ENCODE measurements around the gene MAN2A1. TPM values are rescaled to one million over a fixed set of nuclear protein-coding genes. Genes with fewer than 3 reads are reported as not detected.

Gene MAN2A1
- total RNA-seq, 1 donor from 2014 or later, result 25.5 TPM

GRCh38 chr5:109805883-109806282, 116.2 kb downstream of the MAN2A1 start:
- no peak for TF ChIP-seq CTCF (conservative IDR thresholded peaks at IDR 0.05)
- H3K9me3 Mint-ChIP-seq, result no peaks in the 10 kb centered on the region
- H3K4me3 Mint-ChIP-seq, result no peak overlapping the region
- H3K4me1 Mint-ChIP-seq, result no peaks in the 10 kb centered on the region
- no peaks in the 10 kb centered on the region for H3K27me3 Mint-ChIP-seq (ENCODE audit: low read depth)
- no peak overlapping the region for H3K27ac Mint-ChIP-seq (ENCODE audit: unreplicated experiment)
- H3K36me3 Mint-ChIP-seq (ENCODE audit: low read depth), result peaks cover 14% of the 10 kb centered on the region
- no peak for DNase-seq (ENCODE audit: low read depth, low spot score)

GRCh38 chr5:109812698-109813097, 123.0 kb downstream of the MAN2A1 start:
- Mint-ChIP-seq H3K27me3 (ENCODE audit: low read depth) (no peaks in the 10 kb centered on the region), H3K36me3 (ENCODE audit: low read depth) (peaks cover 20% of the 10 kb centered on the region), H3K9me3 (no peaks in the 10 kb centered on the region)

GRCh38 chr5:109816732-109817131, 127.0 kb downstream of the MAN2A1 start:
- Mint-ChIP-seq H3K36me3 (ENCODE audit: low read depth) (peaks cover 7% of the 10 kb centered on the region), H3K4me1 (no peaks in the 10 kb centered on the region), H3K9me3 (no peaks in the 10 kb centered on the region)

More at GRCh38 chr5:109812698-109813097, 123.0 kb downstream of the MAN2A1 start:
- Mint-ChIP-seq H3K4me1 (no peaks in the 10 kb centered on the region), H3K27ac (ENCODE audit: unreplicated experiment) (no peak overlapping the region), H3K4me3 (no peak overlapping the region)
- no peak for DNase-seq (ENCODE audit: low read depth, low spot score)
- TF ChIP-seq CTCF (conservative IDR thresholded peaks at IDR 0.05), result no peak

GRCh38 chr5:109819878-109820277, 130.2 kb downstream of the MAN2A1 start:
- no peak for DNase-seq (ENCODE audit: low read depth, low spot score)
- H3K4me1 Mint-ChIP-seq, result no peaks in the 10 kb centered on the region
- no peak for TF ChIP-seq CTCF (conservative IDR thresholded peaks at IDR 0.05)
- peaks cover 3% of the 10 kb centered on the region for H3K36me3 Mint-ChIP-seq (ENCODE audit: low read depth)
- H3K4me3 Mint-ChIP-seq, result no peak overlapping the region
- no peak overlapping the region for H3K27ac Mint-ChIP-seq (ENCODE audit: unreplicated experiment)
- no peaks in the 10 kb centered on the region for H3K9me3 Mint-ChIP-seq
- H3K27me3 Mint-ChIP-seq (ENCODE audit: low read depth), result no peaks in the 10 kb centered on the region

More at GRCh38 chr5:109816732-109817131, 127.0 kb downstream of the MAN2A1 start:
- no peak for DNase-seq (ENCODE audit: low read depth, low spot score)
- Mint-ChIP-seq H3K4me3 (no peak overlapping the region), H3K27ac (ENCODE audit: unreplicated experiment) (no peak overlapping the region), H3K27me3 (ENCODE audit: low read depth) (no peaks in the 10 kb centered on the region)
- no peak for TF ChIP-seq CTCF (conservative IDR thresholded peaks at IDR 0.05)

- no peak overlapping the region for H3K4me3 Mint-ChIP-seq
- H3K27me3 Mint-ChIP-seq (ENCODE audit: low read depth), result no peaks in the 10 kb centered on the region
- peaks cover 12% of the 10 kb centered on the region for H3K36me3 Mint-ChIP-seq (ENCODE audit: low read depth)
- H3K9me3 Mint-ChIP-seq, result no peaks in the 10 kb centered on the region
- TF ChIP-seq CTCF (conservative IDR thresholded peaks at IDR 0.05), result no peak
- DNase-seq (ENCODE audit: low read depth, low spot score), result no peak
- H3K4me1 Mint-ChIP-seq, result no peaks in the 10 kb centered on the region
- no peak overlapping the region for H3K27ac Mint-ChIP-seq (ENCODE audit: unreplicated experiment)
These were observed 133.9 kb downstream of the MAN2A1 start for GRCh38 chr5:109823597-109823996.

- no peak overlapping the region for H3K4me3 Mint-ChIP-seq
- H3K27me3 Mint-ChIP-seq (ENCODE audit: low read depth), result no peaks in the 10 kb centered on the region
- no peaks in the 10 kb centered on the region for H3K9me3 Mint-ChIP-seq
- H3K36me3 Mint-ChIP-seq (ENCODE audit: low read depth), result peaks cover 9% of the 10 kb centered on the region
- H3K27ac Mint-ChIP-seq (ENCODE audit: unreplicated experiment), result no peak overlapping the region
- no peak for DNase-seq (ENCODE audit: low read depth, low spot score)
- TF ChIP-seq CTCF (conservative IDR thresholded peaks at IDR 0.05), result no peak
- H3K4me1 Mint-ChIP-seq, result no peaks in the 10 kb centered on the region
These were observed 135.7 kb downstream of the MAN2A1 start for GRCh38 chr5:109825450-109825849.
